Renal cortex interstitium (tissue), 11 donors: ENCODE data around the gene GABRR2. TPM values are rescaled to one million over a fixed set of nuclear protein-coding genes. Genes with fewer than 3 reads are reported as not detected.
A peak's percentile ranks its signal among the peaks of the same experiment; 100 is the strongest.
"Not testable (repeated sequence)": the region's sequence is repeated elsewhere in the genome, so short reads cannot be mapped to it uniquely, and the experiment has no call there.

Source experiments
- DNase-seq, 11 donors: peaks; one replicate each; pipeline ENCODE4 v3.0.0-alpha.2; 2013; ENCODE audit warnings: low read depth in 9 of 11, low spot score in 4 of 11; ENCODE audit errors: extremely low read depth in 1 of 11
- polyA plus RNA-seq, 3 donors: library from polyadenylated mRNA; unstranded; fragments of 120-200 nt; gene quantifications; one replicate each; pipeline ENCODE4 v1.2.1, GENCODE V29; 2013; ENCODE audit not compliant: insufficient read length in 3 of 3

Gene GABRR2
- polyA plus RNA-seq, 3 donors = 0.82 to 3.5 (median 0.93) TPM

- no peak for DNase-seq
Measured at GRCh38 chr6:89298680-89299465, 16.2 kb downstream of the GABRR2 start.

DNA sequence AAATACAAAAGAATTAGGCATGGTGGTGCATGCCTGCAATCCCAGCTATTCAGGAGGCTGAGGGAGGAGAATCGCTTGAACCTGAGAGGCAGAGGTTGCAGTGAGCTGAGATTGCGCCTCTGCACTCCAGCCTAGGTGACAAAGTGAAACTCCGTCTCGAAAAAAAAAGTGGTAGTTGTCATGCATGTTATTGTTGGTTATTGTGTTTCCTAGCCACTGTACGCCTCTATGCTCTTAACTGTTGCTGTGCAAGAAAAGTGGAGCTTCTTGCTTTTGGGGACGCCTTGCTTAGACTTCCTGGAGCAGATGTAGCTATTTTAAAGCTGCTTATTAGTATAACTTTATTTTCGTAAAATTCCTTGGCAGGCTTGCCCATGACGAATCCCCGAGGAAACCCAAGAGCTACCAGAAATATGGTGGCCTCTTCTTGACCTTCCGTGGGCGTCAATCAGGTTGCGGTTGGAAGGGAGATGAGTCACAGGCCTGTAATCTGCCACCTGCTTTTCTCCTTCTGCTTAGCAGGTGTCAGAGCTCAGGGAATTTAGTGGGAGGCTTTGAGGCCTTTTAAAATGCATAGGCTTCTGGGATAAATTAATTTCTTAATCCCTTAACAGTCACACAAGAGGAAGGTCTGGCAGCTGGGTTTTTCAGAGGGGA, 17.3 kb downstream of the GABRR2 start:
- no peak for DNase-seq

GRCh38 chr6:89295981-89296380, 19.1 kb downstream of the GABRR2 start:
- DNase-seq = no peak

GRCh38 chr6:89295116-89295515, 20.0 kb downstream of the GABRR2 start:
- not testable (repeated sequence) for DNase-seq

DNA sequence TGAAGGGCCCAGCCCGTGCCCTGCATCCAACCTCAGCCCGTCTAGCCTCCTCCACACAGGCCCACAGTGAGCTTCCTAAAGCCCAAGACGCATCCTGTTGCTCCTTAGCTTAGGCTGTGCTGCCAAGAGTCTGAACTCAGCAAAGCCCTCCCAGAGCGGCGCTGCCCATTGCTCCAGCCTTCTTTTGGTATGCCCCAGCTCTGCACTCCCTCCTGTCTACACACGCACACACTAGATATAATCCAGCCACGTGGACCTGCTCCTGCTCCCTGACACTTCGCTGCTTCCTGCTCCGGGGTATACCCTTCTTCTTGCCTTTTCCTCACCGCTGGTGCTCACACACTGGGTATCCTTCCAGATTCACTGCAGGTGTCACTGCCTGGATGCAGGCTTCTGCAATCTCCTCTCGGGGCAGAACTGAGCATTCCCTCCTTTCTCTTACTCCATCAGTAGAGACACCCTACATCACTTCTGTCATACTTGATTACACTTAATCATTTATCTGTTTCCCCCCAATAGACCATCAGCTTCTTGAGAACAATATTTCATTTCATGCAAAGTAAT, 23.8 kb downstream of the GABRR2 start:
- DNase-seq = no peak

- no peak for DNase-seq
Measured at GRCh38 chr6:89290401-89291155, 24.5 kb downstream of the GABRR2 start.

GRCh38 chr6:89289710-89290109, 25.4 kb downstream of the GABRR2 start:
- DNase-seq = no peak

- DNase-seq = no peak
Measured at GRCh38 chr6:89287351-89288028, 27.6 kb downstream of the GABRR2 start.

DNA sequence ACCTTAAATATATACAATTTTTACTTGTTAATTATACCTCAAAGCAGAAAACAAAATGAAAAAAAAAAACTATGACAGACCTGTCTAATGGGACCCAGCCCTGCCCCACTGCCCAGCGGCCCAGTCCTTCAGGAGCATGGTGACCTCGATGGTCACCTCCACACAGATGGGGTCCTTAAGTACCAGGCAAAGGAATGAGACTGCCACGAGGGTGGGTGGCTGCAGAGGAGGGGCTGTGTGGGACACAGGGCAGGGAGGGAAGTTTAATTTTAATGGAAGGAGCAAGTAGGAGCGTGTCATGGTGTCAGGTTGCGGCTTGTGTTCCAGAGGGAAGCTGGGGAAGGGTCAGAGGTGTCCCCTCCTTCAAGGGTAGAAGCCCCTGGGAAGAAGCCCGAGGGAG, 28.6 kb downstream of the GABRR2 start:
- DNase-seq = no peak

- DNase-seq = no peak
Measured at GRCh38 chr6:89284963-89285735, 29.9 kb downstream of the GABRR2 start.

DNA sequence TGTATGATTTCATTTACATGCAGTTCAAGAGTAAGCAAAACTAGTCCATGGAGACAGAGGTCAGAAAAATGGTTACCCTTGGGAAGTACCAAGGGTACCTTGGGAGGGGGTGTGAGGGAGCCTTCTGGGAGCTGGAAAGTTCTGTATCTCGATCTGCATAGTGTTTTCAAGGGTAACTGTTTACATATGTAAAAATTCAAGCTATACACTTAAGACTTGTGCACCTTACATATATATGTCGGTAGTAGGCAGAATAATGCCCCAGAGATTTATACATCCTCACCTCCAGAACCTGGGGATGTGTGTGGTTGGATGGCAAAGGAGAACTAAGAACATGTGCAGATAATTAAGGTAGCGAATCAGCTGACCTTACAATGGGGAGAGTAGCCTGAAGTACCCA, 31.0 kb downstream of the GABRR2 start:
- no peak for DNase-seq

DNA sequence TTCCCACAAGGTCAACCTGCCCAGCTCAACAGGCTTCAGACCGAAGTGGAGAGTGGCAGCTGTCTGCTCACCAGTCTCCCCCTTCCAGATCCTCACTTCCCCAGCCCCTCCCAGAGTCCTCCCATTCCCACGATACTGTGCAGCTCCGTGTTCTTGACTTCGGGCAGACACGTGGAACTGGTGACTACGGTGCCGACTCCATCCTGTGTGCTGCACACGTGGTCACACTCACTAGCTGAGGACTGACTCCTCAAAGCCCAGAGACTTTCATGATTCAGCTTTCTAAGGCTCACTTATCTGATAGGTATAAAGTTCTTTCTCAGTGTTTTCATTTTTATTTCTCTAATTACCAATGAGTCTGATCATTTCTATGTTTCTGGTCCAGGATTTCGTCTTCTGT, 32.4 kb downstream of the GABRR2 start:
- no peak for DNase-seq

GRCh38 chr6:89281779-89282246, 33.3 kb downstream of the GABRR2 start:
- no peak for DNase-seq

- DNase-seq = no peak
Measured at GRCh38 chr6:89278956-89279355, 36.1 kb downstream of the GABRR2 start.

DNA sequence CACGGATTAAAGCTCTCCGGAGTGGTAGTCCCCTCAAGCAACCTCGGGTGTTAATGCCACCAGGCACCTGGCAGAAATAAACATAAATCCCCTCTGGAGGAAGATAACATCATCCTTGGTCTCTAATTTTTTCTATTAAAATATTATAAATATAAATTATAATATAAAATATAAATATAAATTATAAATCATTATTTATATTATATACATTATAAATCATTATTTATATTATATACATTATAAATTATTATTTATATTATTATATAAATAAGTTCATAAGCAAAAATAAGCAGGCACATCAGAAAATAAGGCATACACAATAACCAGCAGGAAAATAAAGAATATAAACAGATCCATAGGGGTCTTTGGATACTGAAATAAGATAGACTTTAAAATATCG, 39.2 kb downstream of the GABRR2 start:
- DNase-seq = no peak

- no peak for DNase-seq
Measured at GRCh38 chr6:89273816-89274215, 41.3 kb downstream of the GABRR2 start.

DNA sequence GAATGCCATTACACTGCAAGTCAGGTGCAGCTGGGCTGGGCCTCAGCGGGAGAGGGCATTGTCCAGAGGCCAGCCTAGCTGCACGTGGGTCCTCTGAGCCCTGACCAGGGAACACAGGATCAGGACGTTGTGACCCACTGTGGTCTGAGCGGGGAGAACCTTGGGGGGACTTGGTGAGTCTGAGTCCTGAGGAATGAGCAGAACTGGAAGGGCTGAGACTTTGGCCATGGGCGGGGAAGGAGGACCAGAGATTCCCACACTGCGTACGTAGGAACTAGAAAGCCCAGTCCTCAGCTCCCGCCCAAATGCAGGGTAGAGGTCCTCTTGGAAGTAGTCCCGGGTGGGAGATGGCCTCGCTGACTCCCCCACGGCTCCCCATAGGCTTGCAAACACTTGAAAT, 42.5 kb downstream of the GABRR2 start:
- peak in 1 of 11 donors; percentile 9 for DNase-seq

DNA sequence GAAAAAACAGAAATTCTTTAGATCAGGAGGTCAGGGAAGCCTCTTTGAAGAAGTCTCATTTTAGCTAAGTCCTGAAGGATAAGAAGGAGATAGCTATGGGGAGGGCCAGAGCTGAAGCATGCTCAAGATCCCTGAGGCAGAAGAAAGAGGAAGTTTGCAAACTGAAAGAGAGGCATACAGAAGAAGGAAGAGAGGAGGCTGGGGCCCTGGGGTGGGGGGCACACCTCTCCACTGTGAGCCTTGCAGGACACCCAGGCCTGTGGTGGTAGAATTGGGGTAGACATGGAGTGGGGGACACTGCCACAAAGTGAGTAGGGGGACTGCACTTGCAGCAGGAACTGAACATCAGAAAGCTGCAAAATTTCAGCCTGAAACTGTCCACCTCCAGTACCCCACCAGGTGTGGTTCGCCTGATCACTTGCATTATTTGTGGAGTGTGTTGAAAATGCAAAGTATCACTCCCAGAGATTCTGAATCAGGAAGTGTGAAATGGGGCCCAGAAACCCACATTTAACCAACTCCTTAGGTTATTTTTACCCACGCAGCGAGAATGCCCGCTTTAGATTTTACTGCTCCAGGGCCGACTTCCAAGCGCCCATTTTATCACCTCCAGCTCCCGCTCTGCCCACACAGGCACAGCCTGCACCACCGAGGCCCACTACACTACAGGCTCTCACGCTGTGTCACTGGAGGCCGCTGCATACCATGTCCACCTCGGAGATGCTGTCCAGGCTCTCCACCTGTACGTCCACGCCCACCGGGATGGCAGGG, 44.0 kb downstream of the GABRR2 start:
- no peak for DNase-seq
